HG03558 (cell line): ENCODE measurements around the gene MYD88.

Experiments used
- ATAC-seq: cut with Tn5 transposase; IDR thresholded peaks from one replicate; pipeline ENCODE4 v1.9.1; 2021; ENCODE audit warnings: moderate number of reproducible peaks; ENCODE audit not compliant: unreplicated experiment; ENCODE audit errors: extremely low read depth

MYD88 gene

DNA sequence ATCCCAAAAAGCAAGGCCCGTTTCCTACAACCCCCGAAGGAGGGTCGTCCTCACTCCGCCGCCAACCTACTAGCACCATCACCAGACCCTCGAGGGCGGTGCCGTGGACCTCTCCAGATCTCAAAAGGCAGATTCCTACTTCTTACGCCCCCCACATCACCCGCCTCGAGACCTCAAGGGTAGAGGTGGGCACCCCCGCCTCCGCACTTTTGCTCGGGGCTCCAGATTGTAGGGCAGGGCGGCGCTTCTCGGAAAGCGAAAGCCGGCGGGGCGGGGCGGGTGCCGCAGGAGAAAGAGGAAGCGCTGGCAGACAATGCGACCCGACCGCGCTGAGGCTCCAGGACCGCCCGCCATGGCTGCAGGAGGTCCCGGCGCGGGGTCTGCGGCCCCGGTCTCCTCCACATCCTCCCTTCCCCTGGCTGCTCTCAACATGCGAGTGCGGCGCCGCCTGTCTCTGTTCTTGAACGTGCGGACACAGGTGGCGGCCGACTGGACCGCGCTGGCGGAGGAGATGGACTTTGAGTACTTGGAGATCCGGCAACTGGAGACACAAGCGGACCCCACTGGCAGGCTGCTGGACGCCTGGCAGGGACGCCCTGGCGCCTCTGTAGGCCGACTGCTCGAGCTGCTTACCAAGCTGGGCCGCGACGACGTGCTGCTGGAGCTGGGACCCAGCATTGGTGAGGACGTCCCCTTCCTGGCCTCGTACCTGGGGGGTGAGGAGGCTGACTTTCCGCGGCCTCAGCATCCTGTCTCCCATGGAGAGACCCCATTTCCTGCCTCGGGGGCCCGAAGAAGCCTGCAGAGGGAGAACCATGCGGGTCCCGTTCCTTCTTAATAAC is at the start of gene MYD88:
Gene MYD88, plus strand, starts transcription at position 313 of the 842 bp plus-strand sequence. Its CDS starts 40 bp downstream, at position 353.
- ATAC-seq, result no peak

DNA sequence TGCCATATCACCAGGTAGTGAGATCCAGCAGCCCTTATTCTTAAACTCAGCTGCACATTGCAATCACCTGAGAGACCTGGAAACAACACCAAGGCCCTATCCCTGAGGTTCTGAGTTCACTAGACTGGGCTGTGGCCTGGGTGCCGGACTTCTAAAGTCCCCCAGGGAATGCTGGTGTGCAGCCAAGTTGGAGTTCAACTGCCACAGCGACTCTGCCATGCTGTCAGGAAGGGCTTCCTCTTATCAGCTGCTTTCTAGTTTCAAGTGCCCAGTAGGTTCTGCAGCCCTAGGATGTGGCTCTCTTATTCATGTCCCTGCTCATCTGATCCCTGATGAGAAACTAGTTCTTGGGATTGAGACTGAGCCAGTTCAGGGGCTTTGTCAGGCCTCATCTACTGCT is 49.3 kb upstream of the MYD88 start:
- ATAC-seq, result no peak

DNA sequence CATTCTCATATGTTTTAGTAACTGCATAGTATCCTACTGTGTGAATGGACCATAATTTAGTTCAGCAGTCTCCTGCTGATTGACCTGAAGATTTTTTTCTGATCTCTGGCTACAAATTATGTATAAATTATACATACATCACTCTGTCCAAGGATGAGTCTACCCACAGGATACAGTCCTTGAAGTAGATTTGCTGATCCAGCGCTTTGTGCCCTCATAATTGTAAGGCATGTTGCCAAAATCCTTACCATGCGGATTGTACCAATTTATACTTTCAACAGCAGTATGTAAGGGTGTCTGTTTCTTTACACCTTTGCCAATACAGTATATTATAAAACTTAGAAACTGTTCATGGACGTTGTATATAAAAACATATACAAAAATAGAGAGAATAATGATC is 48.0 kb upstream of the MYD88 start:
- ATAC-seq, result no peak

DNA sequence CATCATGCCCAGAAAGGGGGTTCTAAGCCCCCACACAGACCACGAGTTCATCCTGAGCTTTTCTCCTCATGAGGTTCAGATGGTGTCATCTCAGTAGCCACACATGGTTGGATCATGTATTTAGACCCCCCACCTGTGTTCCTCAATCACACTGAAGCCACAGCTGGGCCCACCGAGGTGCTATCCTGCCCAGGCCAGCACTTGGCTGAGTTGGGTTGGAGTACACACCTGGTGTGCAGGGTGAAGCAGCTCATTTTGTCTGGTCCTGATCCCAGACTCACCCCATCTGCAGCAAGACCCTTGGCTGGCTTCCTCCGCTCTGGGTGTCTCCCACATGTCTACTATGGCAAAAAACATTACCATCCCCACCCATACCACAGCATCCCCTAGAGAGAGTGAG is 43.5 kb upstream of the MYD88 start:
- ATAC-seq, result no peak

DNA sequence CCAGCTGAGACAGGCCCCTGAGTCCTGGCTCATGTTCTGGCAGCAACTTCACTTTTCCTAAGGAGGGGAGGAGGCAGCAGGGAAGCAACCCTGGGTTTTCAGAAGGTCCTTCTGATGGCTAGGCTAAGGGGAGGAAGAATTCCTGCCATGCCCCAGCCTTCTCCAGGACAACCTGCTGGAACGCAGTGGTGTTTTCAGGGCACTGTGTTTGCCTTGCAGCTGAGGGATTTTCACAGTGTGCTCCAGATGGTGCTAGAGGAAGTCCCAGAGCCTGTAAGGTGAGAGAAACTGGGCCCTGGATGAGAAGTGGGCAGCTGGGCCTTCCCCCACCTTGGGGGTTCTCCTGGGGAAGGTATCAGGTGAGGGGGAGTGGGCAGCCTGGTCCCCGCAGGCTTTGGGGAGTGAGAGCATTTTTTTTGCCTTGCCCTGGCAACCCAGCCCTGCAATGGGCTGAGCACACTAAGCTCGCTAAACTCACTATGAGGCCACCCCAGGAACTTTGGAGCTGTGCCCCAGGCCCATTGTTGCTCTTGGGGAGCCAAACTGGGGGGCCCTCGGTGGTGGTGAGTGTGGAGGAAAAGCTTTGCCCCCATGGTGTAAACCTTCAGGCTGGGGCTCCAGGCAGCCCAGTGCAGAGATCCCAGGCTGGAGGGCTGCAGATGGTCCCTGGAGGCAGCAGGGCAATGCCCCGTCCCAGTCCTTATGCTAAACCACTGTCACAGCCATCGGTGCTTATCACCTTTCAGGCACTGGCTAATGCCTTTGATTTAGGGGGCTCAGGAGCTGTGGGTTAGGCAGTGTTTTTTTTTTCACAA is 42.6 kb upstream of the MYD88 start:
- no peak for ATAC-seq

DNA sequence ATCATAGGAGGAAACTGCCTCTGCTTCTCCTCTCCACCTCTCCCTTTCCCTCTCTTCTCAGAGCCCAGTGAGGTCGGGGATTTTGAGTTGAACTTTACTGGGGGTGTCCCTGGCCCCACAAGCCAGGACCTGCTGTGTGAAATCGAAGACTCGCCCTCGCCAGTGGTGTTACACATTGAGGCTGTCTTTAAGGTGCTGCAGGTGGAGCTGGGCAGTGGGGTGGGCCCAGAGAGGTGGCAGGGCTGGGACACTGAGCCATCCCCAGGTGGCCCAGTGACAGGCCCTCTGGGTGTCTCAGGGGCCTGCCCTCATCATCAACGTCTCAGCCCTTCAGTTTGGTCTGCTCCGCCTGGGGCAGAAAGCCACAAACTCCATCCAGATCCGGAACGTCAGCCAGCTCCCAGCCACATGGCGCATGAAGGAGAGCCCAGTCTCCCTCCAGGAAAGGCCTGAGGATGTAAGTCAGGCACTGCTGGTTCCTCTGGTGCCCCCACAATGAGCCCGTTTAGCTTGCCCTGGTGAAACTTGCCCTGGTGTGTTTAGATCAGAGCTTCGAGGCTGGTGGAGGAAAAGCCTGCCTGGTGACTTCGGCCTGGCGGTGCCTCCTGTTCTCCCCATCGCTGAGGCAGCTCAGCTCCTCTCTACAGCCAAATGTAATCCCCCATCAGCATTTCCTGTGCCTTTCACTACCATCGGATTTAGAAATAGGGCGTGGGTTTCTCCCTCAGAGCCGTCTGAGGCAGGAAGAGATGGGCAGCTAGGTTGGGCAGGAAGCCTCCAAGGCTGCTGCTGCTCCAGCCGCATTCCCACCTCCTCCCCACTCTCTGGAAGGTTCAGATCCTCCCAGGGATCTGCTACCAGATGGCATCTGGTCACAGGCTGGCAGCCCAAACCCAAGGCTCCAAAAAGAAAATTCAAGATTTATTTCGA is 40.8 kb upstream of the MYD88 start:
- no peak for ATAC-seq

DNA sequence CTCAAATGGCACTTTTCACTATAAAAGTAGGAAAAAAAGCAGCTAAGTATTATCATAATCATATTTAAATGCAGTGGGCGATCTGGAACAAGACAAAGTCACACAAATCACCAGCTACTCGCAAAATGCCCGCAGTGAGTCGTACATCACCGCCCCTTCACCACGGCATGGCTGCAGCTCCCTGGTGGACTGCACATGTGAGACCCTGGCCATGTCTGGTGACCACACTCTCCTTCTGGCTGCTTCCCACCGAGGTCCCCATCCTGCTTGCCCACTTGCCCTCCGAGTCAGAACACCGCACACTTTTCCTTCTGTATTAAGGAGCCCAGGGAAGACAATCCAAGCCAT is 40.1 kb upstream of the MYD88 start:
- no peak for ATAC-seq

DNA sequence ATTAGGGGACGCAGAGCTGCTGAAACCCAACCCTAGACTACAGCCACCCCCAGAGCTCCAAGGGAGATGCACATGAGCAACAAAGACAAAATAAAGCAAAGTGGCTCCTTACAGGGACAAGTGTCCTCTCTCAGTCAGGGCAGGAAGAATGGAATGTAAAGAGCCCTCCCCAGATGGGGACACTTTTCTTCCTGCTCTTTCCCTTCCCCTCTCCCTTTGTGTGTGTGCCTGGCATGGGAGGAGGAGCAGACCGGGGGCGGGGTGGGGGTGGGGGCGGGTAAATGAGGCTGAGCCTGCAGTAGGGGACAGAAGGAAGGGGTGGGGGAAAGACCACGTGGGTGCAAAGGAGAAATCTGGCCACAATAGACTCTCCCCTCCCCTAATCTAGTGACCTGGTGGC is 38.9 kb upstream of the MYD88 start:
- ATAC-seq, result no peak

DNA sequence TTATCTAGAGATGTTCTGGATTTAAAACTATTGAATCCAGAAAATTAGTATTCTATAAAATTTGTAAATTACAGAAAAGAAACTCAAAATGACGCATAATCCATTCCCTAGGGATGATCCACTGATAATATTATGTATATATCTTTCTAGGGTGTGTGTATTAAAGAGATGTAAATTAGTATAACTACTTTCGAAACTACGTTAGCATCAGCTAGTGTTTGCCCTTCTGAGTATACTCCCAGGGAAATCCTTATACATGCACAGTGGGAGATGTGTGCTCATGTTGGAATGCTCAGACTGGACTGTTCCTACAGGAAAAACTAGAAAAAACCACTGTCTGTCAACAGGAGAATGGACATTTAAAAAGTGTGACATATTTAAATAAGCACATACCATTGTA is 38.0 kb upstream of the MYD88 start:
- no peak for ATAC-seq

DNA sequence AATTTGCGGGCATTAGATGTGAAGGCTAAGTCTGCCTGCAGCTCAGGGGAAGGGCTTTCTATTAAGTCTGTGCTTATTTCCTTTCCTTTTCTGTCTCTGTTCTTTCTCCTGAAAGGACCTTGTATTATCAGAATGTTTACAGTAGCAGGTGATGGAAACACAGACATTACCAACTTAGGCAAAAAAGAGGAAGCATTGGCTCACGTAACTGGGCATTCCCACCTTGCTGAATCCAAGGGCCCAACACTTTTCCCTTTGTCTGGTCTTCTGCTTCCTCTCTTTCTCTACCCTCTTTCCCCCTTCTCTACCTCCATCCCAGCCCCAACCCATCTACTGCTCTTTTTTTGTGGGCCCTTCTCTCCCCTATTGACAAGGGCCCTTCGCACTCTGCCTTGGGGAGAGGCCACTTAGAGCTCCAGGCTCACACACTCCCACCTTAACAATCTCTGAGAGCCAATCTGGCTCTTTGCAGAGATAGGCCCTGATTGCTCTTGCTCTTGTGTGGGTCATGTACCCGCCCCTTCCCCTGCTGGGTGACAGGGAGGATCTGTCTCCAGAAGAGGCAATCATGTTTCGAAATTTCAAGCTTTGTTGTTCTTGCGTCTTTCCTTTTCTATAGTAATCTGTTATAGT is 36.5 kb upstream of the MYD88 start:
- ATAC-seq, result no peak

DNA sequence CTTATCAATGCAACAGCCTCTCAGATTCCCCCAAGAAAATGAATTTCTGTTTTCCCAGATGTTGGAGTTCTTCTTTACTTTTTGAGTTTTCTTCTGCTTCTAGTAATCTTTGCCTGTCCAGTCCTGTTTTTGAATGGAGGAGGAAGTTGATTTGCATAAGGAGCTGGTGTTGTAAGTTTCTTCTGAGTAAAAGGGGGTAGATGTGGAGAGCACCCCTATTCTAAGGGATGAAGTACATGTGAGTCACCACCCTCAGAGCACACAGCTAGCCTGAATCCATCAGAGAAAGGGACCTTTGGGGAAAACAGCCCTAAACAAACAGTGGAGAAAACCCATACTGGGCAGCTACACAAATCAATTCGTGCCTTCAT is 36.0 kb upstream of the MYD88 start:
- ATAC-seq, result no peak

DNA sequence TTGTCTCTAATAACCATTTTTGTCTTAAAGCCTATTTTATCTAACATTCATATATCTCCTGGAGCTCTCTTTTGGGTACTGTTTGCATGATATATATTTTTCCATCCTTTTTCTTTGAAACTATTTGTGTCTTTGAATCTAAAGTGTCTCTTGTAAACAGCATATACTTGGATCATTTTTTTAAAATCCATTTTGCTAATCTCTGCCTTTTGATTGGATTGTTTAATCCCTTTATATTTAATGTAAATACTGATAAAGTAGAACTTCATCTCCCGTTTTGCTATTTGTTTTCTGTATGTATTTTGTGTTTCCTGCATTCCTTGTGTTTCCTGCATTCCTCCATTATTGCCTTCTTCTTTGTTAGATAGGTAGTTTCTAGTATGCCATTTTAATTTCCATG is 32.9 kb upstream of the MYD88 start:
- ATAC-seq, result no peak

DNA sequence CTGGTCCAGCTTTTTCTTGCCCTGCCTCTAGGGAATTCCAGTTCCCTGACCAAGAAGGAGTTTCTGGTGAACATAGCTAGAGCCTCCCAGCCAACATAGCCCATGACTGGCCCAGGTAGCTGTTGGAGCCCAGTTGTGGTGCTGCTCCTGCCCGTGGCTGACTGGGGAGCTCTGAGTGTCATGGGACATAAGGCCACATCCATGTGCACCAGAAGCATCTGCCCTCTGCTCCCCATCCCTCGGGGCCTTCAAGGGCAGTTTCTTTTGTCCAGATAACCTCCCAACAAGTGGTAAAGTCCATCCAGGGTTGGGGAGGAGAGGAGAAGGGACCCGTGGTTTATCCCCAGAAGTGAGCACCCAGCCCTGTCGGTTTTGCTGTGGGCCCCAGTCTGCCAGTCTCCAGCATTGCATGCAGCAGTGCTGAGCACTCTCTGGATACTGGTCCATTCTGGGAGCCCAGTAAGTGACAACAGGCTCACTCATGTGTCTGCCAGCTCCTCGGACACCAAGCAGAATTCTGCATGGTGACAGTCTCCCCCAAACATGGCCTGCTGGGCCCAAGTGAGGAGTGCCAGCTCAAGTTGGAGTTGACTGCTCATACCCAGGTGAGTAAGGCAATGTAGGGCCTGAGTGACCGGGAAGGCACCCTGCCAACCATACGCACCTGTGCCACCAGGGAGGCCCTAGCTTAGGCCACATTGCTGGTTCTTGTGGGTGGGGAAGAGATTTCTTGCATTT is 30.4 kb upstream of the MYD88 start:
- ATAC-seq, result no peak

DNA sequence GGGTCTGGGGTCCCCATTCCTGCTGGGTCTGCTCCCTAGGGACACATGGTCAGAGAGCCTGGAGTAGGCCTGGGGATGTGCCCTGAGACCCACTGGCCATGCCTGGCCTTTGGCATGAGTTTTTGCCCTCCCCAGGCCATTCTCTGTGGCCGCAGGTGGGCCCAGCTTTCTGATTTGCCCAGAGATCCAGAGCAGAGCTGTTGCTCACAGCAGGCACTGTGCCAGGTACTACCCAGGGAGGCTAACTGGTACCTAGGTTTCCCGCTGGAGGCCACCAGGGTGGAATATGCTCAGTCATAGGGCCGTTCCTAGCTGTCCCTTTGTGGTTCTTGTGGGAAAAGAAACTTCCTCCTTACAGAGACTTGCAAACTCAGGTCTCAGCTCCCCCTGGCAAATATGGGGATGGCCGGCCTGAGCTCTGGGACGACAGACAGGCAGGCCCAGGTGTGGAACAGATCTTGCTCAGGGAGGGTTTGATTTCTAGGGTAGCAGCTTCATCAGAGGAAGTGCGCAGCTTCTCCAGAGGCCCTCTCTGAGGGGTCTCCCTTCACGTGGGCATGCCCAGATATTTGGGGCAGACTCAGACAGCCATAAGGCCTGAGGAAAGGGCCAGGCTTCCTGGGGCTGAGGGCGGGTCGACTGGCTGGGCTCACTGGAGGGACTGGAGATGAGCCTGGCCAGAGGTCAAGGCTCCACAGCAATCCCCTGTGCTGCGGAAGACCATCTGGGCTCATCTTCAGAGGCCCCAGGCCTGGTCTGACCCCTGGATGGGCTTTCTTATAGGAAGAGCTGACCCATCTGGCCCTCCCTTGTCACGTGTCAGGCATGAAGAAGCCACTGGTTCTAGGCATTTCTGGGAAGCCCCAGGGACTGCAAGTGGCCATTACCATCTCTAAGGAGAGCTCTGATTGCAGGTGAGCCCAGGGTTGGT is 29.5 kb upstream of the MYD88 start:
- no peak for ATAC-seq

DNA sequence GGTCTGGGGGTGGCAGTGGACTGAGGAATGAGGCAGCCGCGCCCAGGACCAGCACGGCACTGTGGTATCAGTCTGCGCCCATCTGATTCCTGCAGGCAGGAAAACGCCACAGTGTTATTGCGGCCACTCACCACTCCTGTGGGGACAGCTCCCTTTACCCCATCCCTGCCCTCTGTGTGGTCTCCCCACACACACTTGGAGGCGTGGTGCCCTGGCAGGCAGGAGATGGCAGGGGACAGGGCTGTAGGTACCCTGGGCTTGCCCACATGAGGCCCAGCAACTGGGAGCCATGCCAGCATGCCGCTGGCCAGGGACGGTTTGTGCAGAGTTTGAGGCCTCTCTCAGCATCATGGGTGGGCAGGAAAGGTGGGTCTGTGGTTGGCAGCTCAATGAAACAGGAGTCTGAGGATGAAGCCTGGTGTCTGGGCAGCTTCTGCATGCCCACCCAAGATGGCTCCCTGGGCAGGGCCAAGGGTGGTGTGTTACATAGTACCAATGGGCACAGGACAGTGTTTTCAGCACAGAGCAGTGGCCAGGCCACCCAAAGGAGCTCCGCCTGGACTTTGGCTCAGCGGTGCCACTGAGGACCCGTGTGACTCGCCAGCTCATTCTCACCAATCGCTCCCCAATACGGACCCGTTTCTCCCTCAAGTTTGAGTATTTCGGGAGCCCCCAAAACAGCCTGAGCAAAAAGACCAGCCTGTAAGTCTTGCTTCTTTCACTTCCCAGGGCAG is 28.7 kb upstream of the MYD88 start:
- ATAC-seq, result no peak

DNA sequence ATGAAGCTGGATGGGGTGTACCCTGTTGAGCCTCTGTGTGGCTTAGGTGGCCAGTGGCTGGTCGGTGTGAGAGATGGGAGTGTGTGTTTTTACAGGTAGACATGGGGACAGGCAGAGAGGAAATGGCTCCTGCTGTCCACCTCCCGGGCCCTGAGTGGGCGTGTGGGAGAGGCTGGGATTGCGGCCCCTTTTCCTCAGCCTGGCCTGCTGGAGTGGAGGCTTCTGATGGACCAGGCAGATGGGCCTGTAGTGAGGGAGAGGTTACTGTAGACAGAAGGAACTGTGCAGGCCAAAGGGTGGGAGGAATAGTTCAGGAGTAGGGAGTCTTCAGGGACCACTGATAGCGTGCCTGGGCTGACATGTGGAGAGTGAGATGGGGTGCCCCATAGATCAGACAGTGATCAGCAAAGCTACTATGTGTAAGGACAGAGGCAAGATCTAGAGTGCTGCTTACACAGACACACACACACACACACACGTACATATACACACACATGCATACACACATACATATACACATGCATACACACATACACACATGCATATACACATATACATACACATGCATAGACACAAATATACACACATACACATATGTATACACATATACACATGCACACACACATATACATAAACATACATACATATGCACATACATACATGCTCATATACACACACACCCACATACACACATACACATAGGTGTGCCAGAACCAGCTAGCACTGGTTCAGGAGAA is 28.0 kb upstream of the MYD88 start:
- no peak for ATAC-seq

DNA sequence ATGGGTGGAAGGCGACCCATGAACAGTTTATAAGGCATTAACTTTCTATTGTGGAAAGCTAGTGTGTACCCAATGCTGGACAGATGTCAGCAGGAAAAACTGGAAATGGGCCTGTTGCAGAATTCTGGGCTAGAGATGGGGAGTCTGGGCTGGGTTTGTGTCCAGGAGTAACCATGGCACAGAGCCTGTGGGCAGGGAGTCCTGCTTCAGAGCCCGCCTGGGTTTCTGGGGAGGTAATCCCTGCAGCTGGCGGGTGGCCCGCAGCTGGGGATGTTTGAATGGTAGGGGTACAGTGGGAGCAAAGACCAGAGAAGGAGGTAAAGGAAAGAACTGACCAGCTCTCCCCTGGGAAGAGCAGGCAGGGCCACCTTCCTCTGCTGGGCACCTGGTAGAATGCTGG is 27.3 kb upstream of the MYD88 start:
- ATAC-seq, result no peak
